T-helper 1 cell (primary cell): ENCODE data around the gene NIM1K.
"Not testable (repeated sequence)": the region's sequence is repeated elsewhere in the genome, so short reads cannot be mapped to it uniquely, and the experiment has no call there.

Experiments
- DNase-seq, 5 donors: peaks; one replicate each; pipeline ENCODE4 v3.0.0-alpha.2; 2012 to 2020

NIM1K gene

GRCh38 chr5:43231977-43232376 is 40.0 kb downstream of the NIM1K start:
- peak in 1 of 5 donors; percentile 25 for DNase-seq

GRCh38 chr5:43232943-43233833 is 41.2 kb downstream of the NIM1K start:
- DNase-seq, result no peak

- peak in 1 of 5 donors; percentile 69 for DNase-seq
Measured at GRCh38 chr5:43233946-43234345, 41.9 kb downstream of the NIM1K start.

GRCh38 chr5:43236653-43237355 is 44.8 kb downstream of the NIM1K start:
- no peak for DNase-seq

GRCh38 chr5:43242196-43242595 is 50.2 kb downstream of the NIM1K start:
- DNase-seq, result no peak

GRCh38 chr5:43243270-43243669 is 51.2 kb downstream of the NIM1K start:
- no peak for DNase-seq

DNA sequence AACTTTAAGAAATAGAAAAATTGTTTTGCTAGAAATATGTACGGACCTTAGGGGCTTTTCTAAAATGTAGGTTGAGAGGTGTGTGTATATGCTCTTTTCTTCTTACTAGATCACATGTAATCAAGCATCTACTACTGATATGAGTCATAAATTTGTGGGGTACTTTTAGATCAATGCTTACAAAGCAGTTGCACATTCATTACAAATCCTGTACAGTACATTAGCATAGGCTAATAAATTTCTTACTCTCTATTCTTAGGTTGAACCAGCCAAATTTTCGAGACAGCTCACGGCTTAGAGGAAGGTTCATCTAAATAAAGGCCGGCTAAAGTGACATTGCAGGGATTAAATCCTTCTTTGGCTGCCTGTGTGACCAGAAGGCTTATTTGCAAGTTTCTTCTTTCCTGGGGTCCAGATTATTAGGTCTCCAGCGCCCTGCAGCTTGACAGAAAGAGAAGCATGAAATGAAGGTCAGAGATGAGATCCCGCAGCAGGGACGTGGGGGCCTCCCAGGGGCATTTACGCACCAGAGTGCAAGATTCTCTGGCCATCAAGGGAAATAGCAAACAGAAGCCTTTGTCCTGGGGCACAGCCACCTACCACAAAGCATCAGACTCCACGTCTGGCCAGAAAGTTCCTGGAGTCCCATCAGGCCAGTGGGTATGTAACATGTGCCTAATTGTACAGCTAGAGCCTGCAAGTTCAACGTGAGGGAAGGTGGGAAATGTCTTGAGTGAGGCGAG is 53.0 kb downstream of the NIM1K start:
- peak in 1 of 5 donors; percentile 48 for DNase-seq

DNA sequence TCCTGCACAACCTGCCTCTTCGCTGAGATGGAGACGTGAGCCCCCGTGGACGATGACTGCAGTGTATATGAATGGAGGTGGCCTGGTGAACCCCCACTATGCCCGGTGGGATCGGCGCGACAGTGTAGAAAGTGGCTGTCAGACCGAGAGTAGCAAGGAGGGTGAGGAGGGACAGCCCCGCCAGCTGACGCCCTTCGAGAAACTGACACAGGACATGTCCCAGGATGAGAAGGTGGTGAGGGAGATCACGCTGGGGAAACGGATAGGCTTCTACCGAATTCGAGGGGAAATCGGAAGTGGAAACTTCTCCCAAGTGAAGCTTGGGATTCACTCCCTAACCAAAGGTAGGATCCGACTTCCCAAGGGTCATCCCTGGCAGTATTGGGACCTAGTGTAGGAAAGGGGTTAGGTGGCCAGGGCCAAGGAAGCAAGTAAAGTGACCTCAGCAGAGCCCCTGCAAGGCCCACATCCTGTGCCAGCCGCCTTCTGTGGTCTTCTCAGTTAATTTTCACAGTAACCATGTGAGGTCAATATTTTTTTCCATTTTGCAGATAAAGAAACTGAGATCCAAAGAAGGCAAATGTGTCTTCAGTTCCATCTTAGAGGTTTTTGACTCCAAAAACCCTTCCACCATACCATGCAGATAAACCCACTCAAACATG is 53.8 kb downstream of the NIM1K start:
- DNase-seq, result no peak

- no peak for DNase-seq
Measured at GRCh38 chr5:43251754-43252153, 59.7 kb downstream of the NIM1K start.

DNA sequence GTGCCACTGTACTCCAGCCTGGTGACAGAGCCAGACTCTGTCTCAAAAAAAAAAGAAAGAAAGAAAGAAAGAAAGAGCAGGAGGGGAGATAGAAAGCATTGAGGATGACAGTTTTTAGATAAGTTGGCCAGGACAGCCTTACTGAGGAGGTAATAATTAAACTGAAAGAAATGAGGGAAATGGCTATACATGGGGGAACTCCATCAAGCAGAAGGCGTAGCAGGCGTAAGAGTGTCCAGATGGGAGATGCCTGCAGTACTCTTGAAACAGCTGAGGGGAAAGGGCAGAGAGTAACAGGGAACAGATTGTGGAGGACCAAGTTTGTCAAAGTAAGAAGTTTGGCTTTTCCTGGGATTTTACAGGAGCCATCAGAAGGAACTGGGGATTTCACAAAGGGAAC is 63.7 kb downstream of the NIM1K start:
- DNase-seq, result no peak

DNA sequence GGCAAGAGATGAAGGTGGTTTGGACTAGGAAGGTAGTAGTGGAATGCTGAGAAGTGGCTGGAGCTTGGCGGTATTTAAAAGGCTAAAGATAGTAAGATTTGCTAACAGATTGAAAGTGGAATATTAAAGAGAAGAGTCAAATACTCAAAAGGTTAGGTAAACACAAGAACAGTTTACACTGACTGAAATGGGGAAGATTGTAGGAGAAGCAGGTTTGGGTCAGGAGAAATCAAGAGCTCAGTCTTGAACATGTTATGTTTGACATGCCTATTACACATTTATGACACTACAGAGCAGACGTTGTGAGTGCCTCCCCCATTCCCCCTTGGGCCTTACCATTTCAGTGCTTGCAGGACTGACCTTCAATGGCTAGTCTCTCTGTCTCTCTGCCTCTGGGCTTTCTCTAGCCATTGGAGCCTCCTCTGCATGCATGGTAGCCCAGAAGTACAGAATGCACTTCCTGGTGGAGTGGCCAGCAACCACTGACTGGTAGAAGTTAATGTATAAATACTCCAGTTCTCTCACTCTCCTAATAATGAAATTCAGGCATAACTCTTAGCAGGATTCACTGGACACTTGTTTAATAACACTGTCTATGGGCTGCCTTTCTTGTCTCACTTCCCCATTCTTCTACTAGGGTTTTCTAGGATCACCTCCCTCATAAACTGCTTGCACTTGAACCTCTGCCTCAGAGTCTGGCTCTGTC is 64.4 kb downstream of the NIM1K start:
- DNase-seq, result no peak

- no peak for DNase-seq
Measured at GRCh38 chr5:43258116-43258515, 66.1 kb downstream of the NIM1K start.

DNA sequence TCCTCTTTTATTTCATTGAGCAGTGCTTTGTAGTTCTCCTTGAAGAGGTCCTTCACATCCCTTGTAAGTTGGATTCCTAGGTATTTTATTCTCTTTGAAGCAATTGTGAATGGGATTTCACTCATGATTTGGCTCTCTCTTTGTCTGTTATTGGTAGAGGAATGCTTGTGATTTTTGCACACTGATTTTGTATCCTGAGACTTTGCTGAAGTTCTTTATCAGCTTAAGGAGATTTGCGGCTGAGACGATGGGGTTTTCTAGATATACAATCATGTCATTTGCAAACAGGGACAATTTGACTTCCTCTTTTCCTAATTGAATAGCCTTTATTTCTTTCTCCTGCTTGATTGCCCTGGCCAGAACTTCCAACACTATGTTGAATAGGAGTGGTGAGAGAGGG is 70.2 kb downstream of the NIM1K start:
- not testable (repeated sequence) for DNase-seq

DNA sequence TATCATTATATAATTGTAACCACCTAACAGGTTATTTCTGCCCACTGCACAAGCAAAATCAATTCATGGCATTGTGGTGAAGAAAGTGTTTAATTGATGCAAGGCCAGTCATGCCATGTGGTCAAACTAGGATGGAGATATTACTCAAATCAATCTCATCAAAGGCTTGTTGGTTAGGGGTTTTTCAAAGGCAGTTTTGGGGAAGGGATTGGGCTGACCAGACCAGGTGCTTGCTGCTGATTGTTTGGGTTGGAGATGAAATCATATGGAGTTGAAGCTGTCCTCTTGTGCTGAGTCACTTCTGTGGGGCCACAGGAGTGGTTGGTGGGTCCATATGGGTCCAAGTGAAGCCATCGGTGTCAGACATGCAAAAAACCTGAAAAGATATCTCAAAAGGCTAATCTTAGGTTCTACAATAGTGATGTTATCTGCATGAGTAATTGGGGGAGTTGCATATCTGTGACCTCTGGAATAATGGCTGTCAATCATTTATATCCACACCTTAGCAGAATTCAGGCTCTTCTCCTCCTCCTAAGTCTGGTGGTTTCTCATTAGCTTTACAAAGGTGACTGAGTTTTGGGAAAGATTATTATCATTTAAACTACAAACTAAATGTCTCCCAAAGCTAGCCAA is 76.3 kb downstream of the NIM1K start:
- no peak for DNase-seq

GRCh38 chr5:43270645-43271044 is 78.6 kb downstream of the NIM1K start:
- no peak for DNase-seq

GRCh38 chr5:43273552-43273951 is 81.5 kb downstream of the NIM1K start:
- DNase-seq, result no peak

DNA sequence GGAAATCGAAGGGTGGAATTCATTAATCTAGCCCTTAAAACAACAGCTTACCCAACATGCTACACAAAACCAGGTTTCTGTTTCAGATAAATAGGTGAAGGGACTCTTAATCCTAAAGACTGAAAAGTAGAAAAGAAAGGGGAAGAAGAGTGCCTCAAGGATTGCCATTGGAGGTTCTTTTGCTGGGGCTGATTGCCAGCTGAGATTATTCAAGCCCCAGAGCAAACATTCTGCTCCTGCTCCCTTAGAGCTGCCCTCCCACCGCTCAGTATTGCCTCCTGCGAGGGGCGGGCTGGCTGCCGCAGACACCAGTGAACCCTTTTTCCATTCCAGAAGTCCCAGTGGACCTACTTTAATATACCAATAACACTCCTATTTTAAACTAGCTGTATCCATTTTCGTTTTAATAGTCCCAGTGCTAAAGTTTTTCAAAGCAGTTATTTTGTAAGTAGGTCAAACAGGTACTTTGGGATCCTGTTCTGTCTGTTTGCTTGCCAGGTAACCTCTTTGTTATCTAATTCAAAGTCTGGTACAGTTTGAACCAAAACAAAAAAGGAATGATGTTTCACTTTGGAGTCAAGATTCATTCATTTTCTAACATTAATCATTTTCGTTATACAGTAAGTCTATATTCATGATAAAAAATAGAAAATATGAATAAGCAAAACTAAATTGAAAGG is 82.5 kb downstream of the NIM1K start:
- DNase-seq, result no peak

DNA sequence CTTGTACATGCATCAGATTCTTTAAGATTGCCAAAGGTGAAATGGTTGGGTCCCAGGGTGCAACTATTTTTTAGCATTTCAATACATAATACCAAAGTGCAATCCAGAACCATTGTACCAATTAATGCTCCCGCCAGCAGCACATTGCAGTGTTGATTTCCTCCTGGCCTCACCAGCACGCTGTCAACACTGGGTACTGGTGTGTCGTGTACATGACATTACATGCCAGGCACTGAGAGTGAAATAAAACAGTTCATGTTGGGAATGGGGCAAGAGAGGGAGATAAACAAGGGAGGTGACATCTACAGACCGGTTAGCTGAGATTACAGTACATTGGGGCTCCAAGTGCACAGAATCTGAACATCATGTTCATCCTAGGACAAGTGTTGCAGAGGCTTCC is 83.4 kb downstream of the NIM1K start:
- no peak for DNase-seq

- DNase-seq, result no peak
Measured at GRCh38 chr5:43279548-43280274, 87.7 kb downstream of the NIM1K start.
